ENCODE measurements around the gene KLHL10. TPM values are rescaled to one million over a fixed set of nuclear protein-coding genes. Genes with fewer than 3 reads are reported as not detected.

Gene KLHL10
- total and polyA plus RNA-seq, 2 of the 13 experiments (the other 11 are each of a cell fraction or from before 2014, with no cell fraction given): 0.04 to 0.08 TPM

DNA sequence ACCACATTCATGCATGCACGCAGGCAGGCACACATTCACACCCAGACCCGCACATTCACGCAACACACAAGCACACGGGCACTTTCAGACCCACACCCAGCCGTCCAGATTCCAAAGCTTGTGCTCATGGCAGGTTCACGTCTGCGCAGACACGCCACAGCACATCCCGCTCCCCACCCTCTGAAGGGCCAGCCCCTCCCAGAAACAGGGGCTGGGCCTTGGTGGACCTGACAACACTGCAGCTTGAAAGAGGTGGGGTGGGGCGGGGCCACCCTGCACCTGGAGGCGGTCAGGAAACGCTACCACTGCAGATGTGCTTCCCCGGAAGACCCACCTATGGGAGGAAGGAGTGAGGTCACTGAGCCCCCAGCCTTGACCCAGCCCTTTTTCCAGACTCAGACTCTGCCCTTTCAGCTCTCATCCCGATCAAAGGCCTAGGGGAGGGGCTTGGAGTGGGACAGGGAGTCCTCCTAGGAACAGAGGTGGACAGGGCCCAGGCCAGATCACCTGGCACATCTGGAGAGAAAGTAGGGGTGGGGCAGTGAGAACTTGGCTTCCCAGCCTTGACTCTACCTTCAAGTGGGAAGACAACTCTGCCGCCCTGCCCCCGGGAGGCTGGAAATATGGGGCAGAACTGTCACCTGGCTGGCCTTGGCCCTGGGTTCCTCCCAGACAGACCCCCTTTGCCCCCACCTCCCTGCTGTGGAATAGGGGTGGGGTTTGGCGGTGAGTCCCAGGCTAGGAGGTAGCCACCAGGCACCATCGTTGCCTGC, 36.8 kb upstream of the KLHL10 start:
- CTCF ChIA-PET (ENCODE audit: low intra/inter-chr PET ratio, low total read pairs): interaction anchor here (1.4 to 3.8 kb wide), 3 partner anchors 14 to 62 kb away, joined by 4 to 97 read pairs (median 5); partner anchors contain the start of gene JUP
- Histone ChIP-seq H2AFZ (ENCODE audit: low read length) (no peak overlapping the region), H3K4me1 (ENCODE audit: insufficient read depth, low read length) (peaks cover 38% of the 10 kb centered on the region), H4K20me1 (ENCODE audit: insufficient read depth, low read length) (no peaks in the 10 kb centered on the region), H3K79me2 (ENCODE audit: insufficient read depth, low read length) (no peaks in the 10 kb centered on the region), H3K9me3 (ENCODE audit: low read length) (no peaks in the 10 kb centered on the region), H3K4me3 (replicated peaks in 1 of 3; ENCODE audit: insufficient read depth in 1 of 3, low read depth in 2 of 3, low read length in 3 of 3) (peak overlapping the region; percentile 5 to 63 (median 17); a peak in 5 of 6 replicates), H3K36me3 (replicated peaks in 1 of 2; ENCODE audit: control insufficient read depth in 1 of 2, insufficient read depth in 2 of 2, low read length in 2 of 2) (peaks cover 0 to 6% of the 10 kb centered on the region in 2 experiments; a peak in 1 of 5 replicates), H3K27me3 (ENCODE audit: control insufficient read depth in 1 of 2, insufficient read depth in 2 of 2, low read length in 2 of 2) (no peaks in the 10 kb centered on the region), H3K9ac (ENCODE audit: insufficient read depth, low read depth, low read length) (0 out of 2 replicates have a peak overlapping the region, but pooled peaks have one; percentile 16), H3K27ac (ENCODE audit: extremely low read length, insufficient read depth, low read length) (no peak overlapping the region), H3K4me2 (ENCODE audit: low read depth, low read length) (peak overlapping the region; percentile 79)
- BruUV-seq (replicated peaks): no TSS peak
- POLR2A ChIA-PET: interaction anchor here (0.6 to 7.9 kb wide), 17 partner anchors 8 to 159 kb away, joined by 3 to 86 read pairs (median 5); partner anchors contain the start of genes EIF1, FKBP10, JUP and ODAD4
- in situ Hi-C loops (cut with HindIII; ENCODE audit: extremely low pct_ligation_motif_present, low pct_unique_long_range_greater_than_20kb): loop anchor here (5.0 kb wide), 1 partner anchor 63 kb away; no protein-coding TSS in a partner anchor
- 5% methylated on average over 11 of the region's 18 CpGs for WGBS (ENCODE audit: low lambda C conversion rate)
- DNase-seq (ENCODE audit: low spot score) (peak; percentile 86), FAIRE-seq (peak; percentile 83), ATAC-seq (peak; percentile 75)
- intact Hi-C loops (cut with micrococcal nuclease; ENCODE audit: unreplicated experiment): loop anchor here (1.0 kb wide), 2 partner anchors 23 to 62 kb away; no protein-coding TSS in a partner anchor
- TF ChIP-seq, protein P1, sequence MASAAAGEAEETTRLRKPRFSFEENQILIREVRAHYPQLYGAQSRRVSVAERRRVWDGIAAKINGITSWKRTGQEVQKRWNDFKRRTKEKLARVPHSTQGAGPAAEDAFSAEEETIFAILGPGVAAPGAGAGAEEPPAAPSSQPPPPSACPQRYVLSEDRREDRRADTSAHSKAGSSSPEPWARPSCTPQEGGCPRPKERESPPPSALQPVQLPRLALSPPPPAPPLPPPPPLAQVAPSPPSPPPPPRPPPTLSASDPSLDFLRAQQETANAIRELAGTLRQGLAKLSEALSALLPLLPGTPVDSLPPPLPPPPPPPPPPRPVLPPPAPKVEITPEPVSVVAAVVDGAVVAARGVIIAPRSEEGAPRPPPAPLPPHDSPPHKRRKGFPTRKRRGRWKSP (CRISPR knock-in tag; IDR thresholded peaks at IDR 0.05): no peak; the same call in 1 of the 2 replicates
- TF ChIP-seq, protein P2, sequence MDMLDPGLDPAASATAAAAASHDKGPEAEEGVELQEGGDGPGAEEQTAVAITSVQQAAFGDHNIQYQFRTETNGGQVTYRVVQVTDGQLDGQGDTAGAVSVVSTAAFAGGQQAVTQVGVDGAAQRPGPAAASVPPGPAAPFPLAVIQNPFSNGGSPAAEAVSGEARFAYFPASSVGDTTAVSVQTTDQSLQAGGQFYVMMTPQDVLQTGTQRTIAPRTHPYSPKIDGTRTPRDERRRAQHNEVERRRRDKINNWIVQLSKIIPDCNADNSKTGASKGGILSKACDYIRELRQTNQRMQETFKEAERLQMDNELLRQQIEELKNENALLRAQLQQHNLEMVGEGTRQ (IDR thresholded peaks at IDR 0.05; ENCODE audit: low read depth, low read length): no peak
- TF ChIP-seq, protein P2 (CRISPR knock-in tag; IDR thresholded peaks at IDR 0.05; ENCODE audit: borderline replicate concordance): no peak
- TF ChIP-seq ZNF3 (CRISPR knock-in tag; IDR thresholded peaks at IDR 0.05) (no peak), ZNF678 (CRISPR knock-in tag; IDR thresholded peaks at IDR 0.05) (no peak), ZBTB20 (CRISPR knock-in tag; IDR thresholded peaks at IDR 0.05; ENCODE audit: borderline replicate concordance, low read depth) (peak; percentile 20; the same call in 1 of the 2 replicates), ZNF766 (CRISPR knock-in tag; IDR thresholded peaks at IDR 0.05; ENCODE audit: borderline replicate concordance) (no peak), MTF1 (CRISPR knock-in tag; IDR thresholded peaks at IDR 0.05) (no peak), KDM3A (CRISPR knock-in tag; IDR thresholded peaks at IDR 0.05; ENCODE audit: low read depth) (no peak), SRY (CRISPR knock-in tag; IDR thresholded peaks at IDR 0.05) (0 out of 2 replicates have a peak, but pooled peaks have one; percentile 53), GMEB2 (CRISPR knock-in tag; IDR thresholded peaks at IDR 0.05; ENCODE audit: low read depth) (no peak), DBP (CRISPR knock-in tag; IDR thresholded peaks at IDR 0.05; ENCODE audit: not compliant biosample characterization) (no peak), MXD4 (CRISPR knock-in tag; IDR thresholded peaks at IDR 0.05) (0 out of 2 replicates have a peak, but pooled peaks have one; percentile 24)
